HG03175 (cell line): ENCODE data around the gene RGS10.
"Not testable (repeated sequence)": the region's sequence is repeated elsewhere in the genome, so short reads cannot be mapped to it uniquely, and the experiment has no call there.

Experiments
- ATAC-seq: cut with Tn5 transposase; IDR thresholded peaks from one replicate; pipeline ENCODE4 v1.9.1; 2021; ENCODE audit warnings: mild to moderate bottlenecking, moderate library complexity; ENCODE audit not compliant: unreplicated experiment

Gene RGS10

GRCh38 chr10:119473771-119474170 is 68.7 kb downstream of the RGS10 start:
- ATAC-seq = no peak

- no peak for ATAC-seq
These were observed 71.4 kb downstream of the RGS10 start for GRCh38 chr10:119470920-119471702.

GRCh38 chr10:119469846-119470245 is 72.7 kb downstream of the RGS10 start:
- no peak for ATAC-seq

GRCh38 chr10:119469325-119469707 is 73.2 kb downstream of the RGS10 start:
- ATAC-seq = no peak

- ATAC-seq = no peak
These were observed 73.8 kb downstream of the RGS10 start for GRCh38 chr10:119468542-119469324.

GRCh38 chr10:119466655-119467054 is 75.9 kb downstream of the RGS10 start:
- no peak for ATAC-seq

- ATAC-seq = no peak
These were observed 76.4 kb downstream of the RGS10 start for GRCh38 chr10:119466076-119466475.

GRCh38 chr10:119465085-119465484 is 77.4 kb downstream of the RGS10 start:
- ATAC-seq = no peak

GRCh38 chr10:119463195-119463594 is 79.3 kb downstream of the RGS10 start:
- ATAC-seq = not testable (repeated sequence)

- ATAC-seq = no peak
These were observed 79.7 kb downstream of the RGS10 start for GRCh38 chr10:119462773-119463172.

- peak; percentile 76 for ATAC-seq
These were observed 80.6 kb downstream of the RGS10 start for GRCh38 chr10:119461923-119462322.

GRCh38 chr10:119461380-119461779 is 81.1 kb downstream of the RGS10 start:
- peak; percentile 68 for ATAC-seq

- no peak for ATAC-seq
These were observed 81.9 kb downstream of the RGS10 start for GRCh38 chr10:119460369-119461195.

- no peak for ATAC-seq
These were observed 82.7 kb downstream of the RGS10 start for GRCh38 chr10:119459681-119460340.

- no peak for ATAC-seq
These were observed 84.4 kb downstream of the RGS10 start for GRCh38 chr10:119457966-119458766.

GRCh38 chr10:119456435-119456810 is 86.1 kb downstream of the RGS10 start:
- no peak for ATAC-seq

GRCh38 chr10:119455609-119456434 is 86.7 kb downstream of the RGS10 start:
- no peak for ATAC-seq

GRCh38 chr10:119454990-119455389 is 87.5 kb downstream of the RGS10 start:
- ATAC-seq = no peak

- ATAC-seq = no peak
These were observed 88.2 kb downstream of the RGS10 start for GRCh38 chr10:119454316-119454715.
